ENCODE data around the gene TCF12.

GRCh38 chr15:57152133-57152532, 233.7 kb downstream of the TCF12 start:
- TF ChIP-seq CTCF (IDR thresholded peaks at IDR 0.05; ENCODE audit: insufficient read depth, low read depth, low read length), result no peak
- TF ChIP-seq EZH2 (IDR thresholded peaks at IDR 0.05; ENCODE audit: insufficient read depth, low read length), result no peak
